Activated CD8-positive, alpha-beta memory T cell treated with anti-CD3 and anti-CD28 coated beads, Interleukin-2, amount 50 U/mL, for 48 hours (primary cell): Measurements from ENCODE around the gene ZFR.
"Not testable (repeated sequence)": the region's sequence is repeated elsewhere in the genome, so short reads cannot be mapped to it uniquely, and the experiment has no call there.

ENCODE experiments used
- DNase-seq: peaks from one replicate; pipeline ENCODE4 v3.0.0-alpha.2; 2020

Gene ZFR

GRCh38 chr5:32355686-32356085, 88.9 kb downstream of the ZFR start:
- no peak for DNase-seq

GRCh38 chr5:32353420-32353819, 91.1 kb downstream of the ZFR start:
- no peak for DNase-seq

GRCh38 chr5:32352685-32353084, 91.9 kb downstream of the ZFR start:
- no peak for DNase-seq

GRCh38 chr5:32346869-32347268, 97.7 kb downstream of the ZFR start:
- no peak for DNase-seq

- DNase-seq: no peak
Observed at GRCh38 chr5:32343058-32343672, 101.4 kb downstream of the ZFR start.

- no peak for DNase-seq
Observed at GRCh38 chr5:32342656-32343055, 101.9 kb downstream of the ZFR start.

- DNase-seq: no peak
Observed at GRCh38 chr5:32339878-32340277, 104.7 kb downstream of the ZFR start.

- DNase-seq: no peak
Observed at GRCh38 chr5:32339198-32339597, 105.3 kb downstream of the ZFR start.

GRCh38 chr5:32332966-32333365, 111.6 kb downstream of the ZFR start:
- no peak for DNase-seq

- DNase-seq: no peak
Observed at GRCh38 chr5:32332361-32332760, 112.2 kb downstream of the ZFR start.

GRCh38 chr5:32331935-32332274, 112.6 kb downstream of the ZFR start:
- no peak for DNase-seq

- DNase-seq: no peak
Observed at GRCh38 chr5:32331217-32331934, 113.2 kb downstream of the ZFR start.

GRCh38 chr5:32330126-32330971, 114.2 kb downstream of the ZFR start:
- no peak for DNase-seq

- peak; percentile 71 for DNase-seq
Observed at GRCh38 chr5:32329395-32329834, 115.1 kb downstream of the ZFR start.

GRCh38 chr5:32326216-32326772, 118.2 kb downstream of the ZFR start:
- no peak for DNase-seq

GRCh38 chr5:32325616-32326015, 118.9 kb downstream of the ZFR start:
- DNase-seq: no peak

- no peak for DNase-seq
Observed at GRCh38 chr5:32325062-32325461, 119.5 kb downstream of the ZFR start.

GRCh38 chr5:32323741-32324140, 120.8 kb downstream of the ZFR start:
- DNase-seq: no peak

GRCh38 chr5:32322882-32323281, 121.7 kb downstream of the ZFR start:
- no peak for DNase-seq

- not testable (repeated sequence) for DNase-seq
Observed at GRCh38 chr5:32321787-32322186, 122.8 kb downstream of the ZFR start.

- no peak for DNase-seq
Observed at GRCh38 chr5:32320576-32320975, 124.0 kb downstream of the ZFR start.

GRCh38 chr5:32319926-32320543, 124.5 kb downstream of the ZFR start:
- no peak for DNase-seq

GRCh38 chr5:32319392-32319791, 125.1 kb downstream of the ZFR start:
- DNase-seq: no peak
